ENCODE measurements around the gene STXBP6. TPM values are rescaled to one million over a fixed set of nuclear protein-coding genes. Genes with fewer than 3 reads are reported as not detected.

STXBP6 gene
- total and polyA plus RNA-seq, 2 experiments from 2014 or later: 19.7 to 29.0 TPM

- Histone ChIP-seq H3K4me2 (no peak overlapping the region), H4K20me1 (replicated peaks; ENCODE audit: insufficient read depth) (no peaks in the 10 kb centered on the region), H3K79me2 (replicated peaks; ENCODE audit: insufficient read depth) (no peaks in the 10 kb centered on the region), H3K4me1 (ENCODE audit: insufficient read depth) (no peaks in the 10 kb centered on the region), H3K27ac (ENCODE audit: low read depth) (no peak overlapping the region), H3K36me3 (ENCODE audit: insufficient read depth) (no peaks in the 10 kb centered on the region), H3K27me3 (ENCODE audit: insufficient read depth) (no peaks in the 10 kb centered on the region), H3F3A (replicated peaks; ENCODE audit: low read depth) (no peaks in the 10 kb centered on the region), H3K4me3 (no peak overlapping the region), H2AFZ (no peak overlapping the region), H3K9me2 (ENCODE audit: insufficient read depth) (no peaks in the 10 kb centered on the region)
- Mint-ChIP-seq H3K27ac (no peak overlapping the region), H3K36me3 (ENCODE audit: low read depth) (no peaks in the 10 kb centered on the region), H3K4me1 (peaks cover 5% of the 10 kb centered on the region), H3K4me3 (no peak overlapping the region), H3K9me3 (no peaks in the 10 kb centered on the region), H3K27me3 (ENCODE audit: insufficient read depth, low read depth, poor library complexity) (peaks cover 2% of the 10 kb centered on the region)
- ATAC-seq (no peak), DNase-seq (ENCODE audit: low spot score) (no peak)
- TF ChIP-seq JUNB (IDR thresholded peaks at IDR 0.05; ENCODE audit: unreplicated experiment): no peak
- no peak for TF ChIP-seq STAT1 (IDR thresholded peaks at IDR 0.05; ENCODE audit: unreplicated experiment)
- no peak for TF ChIP-seq NANOG (IDR thresholded peaks at IDR 0.05; ENCODE audit: borderline replicate concordance)
- TF ChIP-seq CREB1 (CRISPR knock-in tag; IDR thresholded peaks at IDR 0.05; ENCODE audit: low read depth): no peak
- no peak for TF ChIP-seq EZH2phosphoT487 (IDR thresholded peaks at IDR 0.05; ENCODE audit: unreplicated experiment)
- no peak for TF ChIP-seq ZNF462 (CRISPR knock-in tag; IDR thresholded peaks at IDR 0.05)
- no peak for TF ChIP-seq ZNF331 (CRISPR knock-in tag; IDR thresholded peaks at IDR 0.05; ENCODE audit: low read depth)
- TF ChIP-seq REST (IDR thresholded peaks at IDR 0.05; ENCODE audit: unreplicated experiment): no peak
- TF ChIP-seq EZH2 (IDR thresholded peaks at IDR 0.05; ENCODE audit: low read depth, unreplicated experiment): no peak
- TF ChIP-seq CTCF (conservative IDR thresholded peaks at IDR 0.05; ENCODE audit: low read depth in 2 of 2): no peak
- no peak for TF ChIP-seq ETS1 (IDR thresholded peaks at IDR 0.05)
- no peak for TF ChIP-seq ZNF114 (CRISPR knock-in tag; IDR thresholded peaks at IDR 0.05)
- no peak for TF ChIP-seq POLR2AphosphoS5 (IDR thresholded peaks at IDR 0.05; ENCODE audit: low read depth)
Observed at GRCh38 chr14:24837280-24838046, 212.5 kb downstream of the STXBP6 start.

Data from GM23338 (cell line).